ENCODE results near the gene PRRT1. TPM values are rescaled to one million over a fixed set of nuclear protein-coding genes. Genes with fewer than 3 reads are reported as not detected.
A peak's percentile ranks its signal among the peaks of the same experiment; 100 is the strongest.

Gene PRRT1
- total and polyA plus RNA-seq, 11 donors = 0.28 to 1.1 (median 0.62) TPM

GRCh38 chr6:32120573-32121059 is 31.1 kb downstream of the PRRT1 start:
- H3K4me3 ChIP-seq = no peak overlapping the region
- DNase-seq = no peak
- ATAC-seq = no peak
- 91 to 95% (median 94%) methylated on average over 12 of the region's 12 CpGs for WGBS, 4 donors
- TF ChIP-seq CTCF (IDR thresholded peaks at IDR 0.05) (no peak), POLR2A (IDR thresholded peaks at IDR 0.05) (no peak)
- peaks cover 0 to 100% (median 92%) of the 10 kb centered on the region in 9 donors for H3K36me3 ChIP-seq
- no peak overlapping the region for H3K27ac ChIP-seq
- intact Hi-C loops (cut with DNase I) = loop anchor here in 2 of 10 donors (5.0 kb wide), 2 partner anchors 33 to 47 kb away; no protein-coding TSS in a partner anchor
- no peaks in the 10 kb centered on the region for H3K27me3 ChIP-seq
- H3K9me3 ChIP-seq = no peaks in the 10 kb centered on the region
- H3K4me1 ChIP-seq = peaks cover 0 to 18% (median 10%) of the 10 kb centered on the region in 12 donors

- no peaks in the 10 kb centered on the region for H3K27me3 ChIP-seq
- H3K9me3 ChIP-seq = no peaks in the 10 kb centered on the region
- H3K27ac ChIP-seq = peak overlapping the region in 9 of 12 donors; percentile 7 to 66 (median 50)
- H3K4me3 ChIP-seq = peak overlapping the region in 1 of 12 donors; percentile 16
- intact Hi-C loops (cut with DNase I) = loop anchor here in 7 of 10 donors (1.0 to 10.0 kb wide), 8 partner anchors 33 to 296 kb away; partner anchors contain the start of genes PPT2 (in 6 of the 7) and PRRT1 (in 3 of the 7)
- TF ChIP-seq POLR2A (IDR thresholded peaks at IDR 0.05) (no peak), CTCF (IDR thresholded peaks at IDR 0.05) (peak; percentile 90 to 99 (median 94))
- H3K36me3 ChIP-seq = peaks cover 0 to 91% (median 81%) of the 10 kb centered on the region in 9 donors
- H3K4me1 ChIP-seq = peaks cover 0 to 27% (median 19%) of the 10 kb centered on the region in 12 donors
- peak; percentile 86 to 92 (median 87) for DNase-seq
- peak; percentile 76 to 81 (median 80) for ATAC-seq
- WGBS, 4 donors = 19 to 25% (median 20%) methylated on average over 17 of the region's 17 CpGs
Measured at GRCh38 chr6:32118782-32119628, 32.7 kb downstream of the PRRT1 start.

- intact Hi-C loops (cut with DNase I) = loop anchor here in 7 of 10 donors (5.0 to 10.0 kb wide), 5 partner anchors 35 to 297 kb away; partner anchors contain the start of genes PPT2 (in 3 of the 7) and PRRT1 (in 3 of the 7)
- DNase-seq (no peak), ATAC-seq (no peak)
- Histone ChIP-seq H3K27ac (no peak overlapping the region), H3K9me3 (no peaks in the 10 kb centered on the region), H3K27me3 (no peaks in the 10 kb centered on the region), H3K36me3 (peaks cover 0 to 76% (median 67%) of the 10 kb centered on the region in 9 donors), H3K4me3 (no peak overlapping the region), H3K4me1 (peaks cover 7 to 42% (median 33%) of the 10 kb centered on the region in 12 donors)
- WGBS, 4 donors = 86 to 90% (median 88%) methylated on average over 9 of the region's 9 CpGs
- TF ChIP-seq CTCF (IDR thresholded peaks at IDR 0.05) (no peak), POLR2A (IDR thresholded peaks at IDR 0.05) (no peak)
Measured at GRCh38 chr6:32117461-32117860, 34.3 kb downstream of the PRRT1 start.

GRCh38 chr6:32116674-32117073 is 35.1 kb downstream of the PRRT1 start:
- Histone ChIP-seq H3K4me1 (peaks cover 7 to 50% (median 40%) of the 10 kb centered on the region in 12 donors), H3K9me3 (no peaks in the 10 kb centered on the region), H3K27ac (no peak overlapping the region), H3K4me3 (no peak overlapping the region), H3K36me3 (peaks cover 0 to 68% (median 61%) of the 10 kb centered on the region in 9 donors), H3K27me3 (no peaks in the 10 kb centered on the region)
- TF ChIP-seq POLR2A (IDR thresholded peaks at IDR 0.05) (no peak), CTCF (IDR thresholded peaks at IDR 0.05) (peak; percentile 8 to 43 (median 23))
- DNase-seq = no peak
- intact Hi-C loops (cut with DNase I) = loop anchor here in 7 of 10 donors (5.0 to 10.0 kb wide), 5 partner anchors 36 to 298 kb away; partner anchors contain the start of genes PPT2 (in 3 of the 7) and PRRT1 (in 3 of the 7)
- ATAC-seq = no peak
- WGBS, 4 donors = 82 to 90% (median 87%) methylated on average over 7 of the region's 7 CpGs
